T-helper 2 cell treated with Interferon-gamma antibody and Interleukin-4, amounts not matched to agents 5 μg/mL and 100 μg/mL, for 36 hours (primary cell): ENCODE results near the gene RBP3.
A peak's percentile ranks its signal among the peaks of the same experiment; 100 is the strongest.

Experiments
- DNase-seq: peaks from one replicate; pipeline ENCODE4 v3.0.0; 2021; ENCODE audit warnings: low spot score
- H3K27ac Mint-ChIP-seq: one replicate; pipeline ENCODE4 v1.8.0; 2021; ENCODE audit warnings: mild to moderate bottlenecking, mixed read lengths
- H3K27me3 Mint-ChIP-seq: one replicate; pipeline ENCODE4 v1.8.0; 2021; ENCODE audit warnings: low read depth, mixed read lengths
- H3K36me3 Mint-ChIP-seq: one replicate; pipeline ENCODE4 v1.8.0; 2021; ENCODE audit warnings: low read depth, mixed read lengths
- H3K4me1 Mint-ChIP-seq: one replicate; pipeline ENCODE4 v1.8.0; 2021; ENCODE audit warnings: low read depth, mixed read lengths
- H3K4me3 Mint-ChIP-seq: one replicate; pipeline ENCODE4 v1.8.0; 2022; ENCODE audit warnings: mild to moderate bottlenecking, moderate library complexity, mixed read lengths
- H3K9me3 Mint-ChIP-seq: one replicate; pipeline ENCODE4 v1.8.0; 2021; ENCODE audit warnings: mixed read lengths

The RBP3 gene

DNA sequence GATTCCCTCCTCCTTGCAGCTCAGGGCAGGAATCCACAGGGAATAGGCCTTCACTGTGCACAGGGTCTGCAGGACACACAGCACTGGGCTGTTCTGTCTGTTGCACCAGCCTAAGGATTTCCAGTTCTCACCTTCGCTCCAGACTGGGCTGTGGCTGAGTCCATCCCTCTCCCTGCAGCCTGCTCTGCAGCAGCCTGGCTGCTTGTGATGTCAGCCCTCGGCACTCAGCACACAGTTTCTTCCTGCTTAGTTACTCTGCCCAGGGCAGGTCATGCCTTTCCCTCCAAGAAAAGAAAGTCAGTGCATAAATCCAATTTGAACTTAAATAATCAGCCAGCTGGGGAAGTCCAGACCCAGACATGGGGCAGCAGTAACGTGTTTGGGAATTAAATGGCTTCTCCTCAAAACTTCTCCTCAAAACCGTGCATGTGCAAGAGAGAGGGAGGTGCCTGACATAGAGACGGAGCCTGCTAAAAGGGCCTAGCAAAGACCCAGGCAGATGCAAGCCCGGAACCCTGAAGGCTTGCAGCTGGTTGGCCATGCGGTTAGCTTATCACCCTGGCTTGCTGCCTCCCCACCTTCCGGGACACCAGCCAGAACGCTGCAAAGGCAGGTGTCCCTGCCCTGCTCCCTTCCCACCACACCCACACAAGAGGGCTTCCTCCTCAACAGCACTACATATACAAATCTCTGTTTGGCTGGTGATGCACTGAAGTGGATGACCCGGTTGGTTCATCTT is 36.8 kb upstream of the RBP3 start:
- Mint-ChIP-seq H3K27me3 (no peaks in the 10 kb centered on the region), H3K4me1 (peaks cover 19% of the 10 kb centered on the region), H3K9me3 (no peaks in the 10 kb centered on the region), H3K4me3 (peak overlapping the region; percentile 54), H3K36me3 (no peaks in the 10 kb centered on the region), H3K27ac (peak overlapping the region; percentile 58)
- peak; percentile 10 for DNase-seq

DNA sequence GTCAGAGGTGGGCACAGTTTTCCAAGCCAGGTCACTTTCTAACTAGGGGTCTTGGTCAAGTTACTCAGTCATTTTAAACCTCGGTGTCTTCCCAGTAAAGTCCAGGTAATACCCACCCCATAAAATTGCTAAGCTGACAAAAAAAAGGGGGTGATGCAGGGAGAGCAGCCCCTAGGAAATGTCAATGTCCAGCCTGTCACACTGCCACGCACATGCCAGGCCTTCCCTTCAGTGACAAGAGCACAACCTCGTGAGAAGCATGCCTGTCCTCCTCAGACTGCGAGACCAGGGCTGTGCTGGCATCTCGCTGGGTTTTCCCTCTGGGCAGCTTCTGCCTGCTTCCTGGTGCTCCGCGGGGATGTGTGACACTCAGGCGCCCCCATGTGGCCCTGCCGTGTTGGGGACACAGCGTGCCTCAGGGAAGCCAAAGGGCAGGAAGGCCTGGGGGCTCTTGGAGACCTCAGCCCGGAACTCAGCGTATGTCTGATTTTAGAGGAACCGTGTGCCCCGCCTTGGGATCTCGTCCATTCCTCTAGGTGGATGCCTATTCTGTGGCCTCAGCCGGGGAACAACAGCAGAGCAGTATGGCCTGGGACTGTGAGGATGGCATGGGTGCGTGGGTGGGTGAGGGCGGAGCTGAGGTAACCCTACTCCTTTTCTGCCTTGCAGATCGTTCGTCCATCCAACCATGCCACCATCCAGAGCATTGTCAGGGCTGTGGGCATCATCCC is 36.1 kb upstream of the RBP3 start:
- Mint-ChIP-seq H3K4me3 (peak overlapping the region; percentile 54), H3K27ac (peak overlapping the region; percentile 58), H3K27me3 (no peaks in the 10 kb centered on the region), H3K9me3 (no peaks in the 10 kb centered on the region), H3K36me3 (no peaks in the 10 kb centered on the region), H3K4me1 (peaks cover 18% of the 10 kb centered on the region)
- peak; percentile 77 for DNase-seq

DNA sequence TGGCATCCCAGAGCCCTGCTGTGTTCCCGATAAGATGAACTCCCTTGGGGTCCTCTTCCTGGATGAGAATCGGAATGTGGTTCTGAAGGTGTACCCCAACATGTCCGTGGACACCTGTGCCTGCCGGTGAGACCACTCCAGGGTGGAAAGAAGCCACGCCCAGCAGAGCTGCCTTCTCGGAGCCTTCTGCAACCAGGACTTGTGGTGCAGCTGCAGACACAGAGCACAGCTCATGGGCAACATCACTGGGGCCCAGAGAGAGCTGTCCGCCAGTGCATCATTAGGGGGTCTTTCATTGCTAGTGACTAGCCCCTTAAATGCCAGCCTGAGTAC is 35.5 kb upstream of the RBP3 start:
- no peaks in the 10 kb centered on the region for H3K27me3 Mint-ChIP-seq
- H3K36me3 Mint-ChIP-seq: no peaks in the 10 kb centered on the region
- DNase-seq: no peak
- H3K9me3 Mint-ChIP-seq: no peaks in the 10 kb centered on the region
- H3K4me1 Mint-ChIP-seq: peaks cover 18% of the 10 kb centered on the region
- no peak overlapping the region for H3K27ac Mint-ChIP-seq
- H3K4me3 Mint-ChIP-seq: no peak overlapping the region

- DNase-seq: no peak
- H3K27me3 Mint-ChIP-seq: no peaks in the 10 kb centered on the region
These were observed 33.7 kb upstream of the RBP3 start for GRCh38 chr10:47314416-47314970.

GRCh38 chr10:47315421-47315820 is 32.7 kb upstream of the RBP3 start:
- Mint-ChIP-seq H3K9me3 (no peaks in the 10 kb centered on the region), H3K4me3 (no peak overlapping the region), H3K27ac (no peak overlapping the region), H3K27me3 (no peaks in the 10 kb centered on the region), H3K4me1 (peaks cover 18% of the 10 kb centered on the region), H3K36me3 (no peaks in the 10 kb centered on the region)
- DNase-seq: no peak

More at GRCh38 chr10:47314416-47314970, 33.7 kb upstream of the RBP3 start:
- H3K9me3 Mint-ChIP-seq: no peaks in the 10 kb centered on the region
- no peaks in the 10 kb centered on the region for H3K36me3 Mint-ChIP-seq
- H3K4me1 Mint-ChIP-seq: peaks cover 18% of the 10 kb centered on the region
- no peak overlapping the region for H3K4me3 Mint-ChIP-seq
- H3K27ac Mint-ChIP-seq: no peak overlapping the region

DNA sequence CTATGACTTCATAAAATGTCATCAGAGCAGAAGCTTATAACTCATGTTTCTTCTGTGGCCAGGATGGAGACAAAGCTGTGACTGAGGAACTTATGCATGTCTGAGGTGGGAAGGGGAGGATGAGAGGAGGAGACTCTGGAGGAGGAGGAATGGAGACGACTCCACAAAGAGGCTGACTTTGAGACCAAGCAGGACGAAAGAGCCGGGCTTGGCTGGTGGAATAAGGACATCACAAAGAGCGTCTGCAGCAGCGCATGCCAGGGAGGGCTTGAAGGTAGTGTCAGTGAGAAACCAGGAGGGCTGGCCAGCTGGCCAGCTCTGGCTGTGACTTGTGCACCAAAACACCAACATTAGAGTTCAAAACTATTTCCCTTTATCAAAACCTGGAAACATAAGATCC is 32.0 kb upstream of the RBP3 start:
- H3K4me3 Mint-ChIP-seq: no peak overlapping the region

DNA sequence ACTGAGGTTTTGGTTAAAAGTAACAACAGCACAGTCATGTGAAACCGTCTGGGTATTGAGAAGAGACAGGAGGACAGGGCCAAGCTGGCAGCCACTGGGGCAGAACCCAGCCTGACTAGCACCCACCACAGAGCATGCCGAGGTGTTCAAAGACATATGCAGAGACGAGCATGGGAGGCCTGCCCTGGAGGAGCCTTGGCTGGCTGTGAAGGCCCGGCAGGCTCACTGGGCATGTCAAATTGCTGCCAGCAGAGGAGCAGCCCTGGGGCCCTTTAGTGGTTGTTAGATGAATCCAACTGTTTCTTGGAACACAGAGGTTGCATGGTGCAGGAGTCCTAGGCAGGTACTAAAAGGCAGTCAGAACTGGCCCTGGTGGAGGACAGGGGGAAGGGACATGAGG is 30.9 kb upstream of the RBP3 start:
- no peak overlapping the region for H3K4me3 Mint-ChIP-seq
- H3K27me3 Mint-ChIP-seq: peaks cover 5% of the 10 kb centered on the region
- peaks cover under 1% of the 10 kb centered on the region for H3K4me1 Mint-ChIP-seq
- H3K27ac Mint-ChIP-seq: no peak overlapping the region
- no peaks in the 10 kb centered on the region for H3K9me3 Mint-ChIP-seq
- H3K36me3 Mint-ChIP-seq: no peaks in the 10 kb centered on the region
- DNase-seq: no peak

More for the DNA sequence above, 32.0 kb upstream of the RBP3 start:
- no peak overlapping the region for H3K27ac Mint-ChIP-seq
- peaks cover 12% of the 10 kb centered on the region for H3K4me1 Mint-ChIP-seq
- H3K9me3 Mint-ChIP-seq: no peaks in the 10 kb centered on the region
- peaks cover 3% of the 10 kb centered on the region for H3K27me3 Mint-ChIP-seq
- no peak for DNase-seq
- H3K36me3 Mint-ChIP-seq: no peaks in the 10 kb centered on the region

GRCh38 chr10:47318706-47319105 is 29.5 kb upstream of the RBP3 start:
- H3K4me3 Mint-ChIP-seq: no peak overlapping the region
- no peaks in the 10 kb centered on the region for H3K36me3 Mint-ChIP-seq
- DNase-seq: no peak
- H3K27me3 Mint-ChIP-seq: peaks cover 5% of the 10 kb centered on the region
- no peaks in the 10 kb centered on the region for H3K9me3 Mint-ChIP-seq
- no peaks in the 10 kb centered on the region for H3K4me1 Mint-ChIP-seq
- no peak overlapping the region for H3K27ac Mint-ChIP-seq

- Mint-ChIP-seq H3K27me3 (peaks cover 6% of the 10 kb centered on the region), H3K4me3 (no peak overlapping the region), H3K9me3 (no peaks in the 10 kb centered on the region), H3K36me3 (no peaks in the 10 kb centered on the region), H3K27ac (no peak overlapping the region), H3K4me1 (no peaks in the 10 kb centered on the region)
- no peak for DNase-seq
These were observed 28.4 kb upstream of the RBP3 start for GRCh38 chr10:47319784-47320183.

- no peak overlapping the region for H3K4me3 Mint-ChIP-seq
- no peak overlapping the region for H3K27ac Mint-ChIP-seq
- peaks cover 6% of the 10 kb centered on the region for H3K27me3 Mint-ChIP-seq
These were observed 27.4 kb upstream of the RBP3 start for GRCh38 chr10:47320812-47321211.

DNA sequence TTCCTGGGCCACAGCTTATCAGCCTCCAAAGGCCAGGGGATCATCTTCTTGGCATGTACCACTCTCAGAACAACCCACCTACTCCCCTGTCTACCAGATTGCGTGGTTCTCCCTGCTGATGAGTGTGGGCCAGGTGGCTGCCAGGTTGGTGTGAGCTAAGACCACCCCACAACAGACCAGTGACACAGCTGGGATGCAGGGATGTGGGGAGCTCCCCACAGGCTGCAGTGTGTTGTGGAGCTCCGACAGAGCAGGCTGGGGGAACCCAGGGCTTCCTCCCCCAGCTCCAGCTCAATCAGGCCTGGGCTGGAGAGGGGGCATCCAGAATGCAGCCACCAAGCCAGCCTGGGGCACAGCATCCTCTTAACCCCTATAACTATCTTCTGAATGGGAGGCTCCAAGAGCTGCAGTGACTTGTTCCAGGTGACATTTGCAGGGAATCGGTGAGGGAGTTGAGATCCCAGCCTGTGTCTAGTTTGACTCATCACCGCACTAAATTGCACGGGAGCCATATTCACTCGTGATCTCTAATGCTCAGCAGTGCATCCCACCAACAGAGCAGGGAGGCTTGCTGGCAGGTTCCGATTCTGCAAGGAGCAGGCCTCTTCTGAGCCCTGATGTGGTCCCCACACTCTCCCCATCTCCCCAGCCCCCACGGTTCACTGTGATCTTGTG is 26.5 kb upstream of the RBP3 start:
- Mint-ChIP-seq H3K27me3 (peaks cover 6% of the 10 kb centered on the region), H3K9me3 (no peaks in the 10 kb centered on the region), H3K27ac (no peak overlapping the region), H3K4me1 (no peaks in the 10 kb centered on the region), H3K36me3 (no peaks in the 10 kb centered on the region), H3K4me3 (no peak overlapping the region)
- no peak for DNase-seq

More at GRCh38 chr10:47320812-47321211, 27.4 kb upstream of the RBP3 start:
- H3K4me1 Mint-ChIP-seq: no peaks in the 10 kb centered on the region
- H3K36me3 Mint-ChIP-seq: no peaks in the 10 kb centered on the region
- DNase-seq: no peak
- H3K9me3 Mint-ChIP-seq: no peaks in the 10 kb centered on the region

- Mint-ChIP-seq H3K4me1 (no peaks in the 10 kb centered on the region), H3K27me3 (peaks cover 6% of the 10 kb centered on the region), H3K4me3 (no peak within 1 kb of the TSS), H3K27ac (no peak within 1 kb of the TSS), H3K36me3 (no peaks in the 10 kb centered on the region), H3K9me3 (no peaks in the 10 kb centered on the region)
- no peak for DNase-seq
These were observed 25.7 kb upstream of the RBP3 start, which contains the start of gene GDF2 for GRCh38 chr10:47322300-47323061. GDF2 (plus strand) TSS chr10:47322454; CDS start chr10:47322669, 215 bp downstream.

- H3K4me1 Mint-ChIP-seq: no peaks in the 10 kb centered on the region
- peaks cover 6% of the 10 kb centered on the region for H3K27me3 Mint-ChIP-seq
- no peak overlapping the region for H3K27ac Mint-ChIP-seq
- no peaks in the 10 kb centered on the region for H3K9me3 Mint-ChIP-seq
- no peaks in the 10 kb centered on the region for H3K36me3 Mint-ChIP-seq
- no peak overlapping the region for H3K4me3 Mint-ChIP-seq
- DNase-seq: no peak
These were observed 25.1 kb upstream of the RBP3 start for GRCh38 chr10:47323087-47323486.
